ENCODE results near the gene TRAK2.
"Not testable (repeated sequence)": the region's sequence is repeated elsewhere in the genome, so short reads cannot be mapped to it uniquely, and the experiment has no call there.

TRAK2 gene

GRCh38 chr2:201377218-201377617 lies 74.0 kb downstream of the TRAK2 start:
- Histone ChIP-seq H3K4me3 (no peak overlapping the region), H3K27ac (no peak overlapping the region)
- TF ChIP-seq CTCF (IDR thresholded peaks at IDR 0.05) = no peak
- no peak for DNase-seq (ENCODE audit: low spot score)

GRCh38 chr2:201369775-201370174 lies 81.5 kb downstream of the TRAK2 start:
- Histone ChIP-seq H3K4me3 (no peak overlapping the region), H3K27ac (no peak overlapping the region)
- TF ChIP-seq CTCF (IDR thresholded peaks at IDR 0.05) = no peak
- DNase-seq (ENCODE audit: low spot score) = no peak

- not testable (repeated sequence) for H3K27ac ChIP-seq; DNase-seq (ENCODE audit: low spot score); H3K4me3 ChIP-seq
Measured at GRCh38 chr2:201369318-201369717, 81.9 kb downstream of the TRAK2 start.

- H3K27ac ChIP-seq = no peak overlapping the region
- no peak for TF ChIP-seq CTCF (IDR thresholded peaks at IDR 0.05)
- no peak for DNase-seq (ENCODE audit: low spot score)
- H3K4me3 ChIP-seq = no peak overlapping the region
Measured at GRCh38 chr2:201366146-201366545, 85.1 kb downstream of the TRAK2 start.

GRCh38 chr2:201363857-201364560 lies 87.2 kb downstream of the TRAK2 start:
- no peak for DNase-seq (ENCODE audit: low spot score)
- Histone ChIP-seq H3K27ac (no peak overlapping the region), H3K4me3 (no peak overlapping the region)
- TF ChIP-seq CTCF (IDR thresholded peaks at IDR 0.05) = peak; percentile 61

- no peak overlapping the region for H3K27ac ChIP-seq
- DNase-seq (ENCODE audit: low spot score) = no peak
- TF ChIP-seq CTCF (IDR thresholded peaks at IDR 0.05) = no peak
- H3K4me3 ChIP-seq = no peak overlapping the region
Measured at GRCh38 chr2:201362396-201362795, 88.9 kb downstream of the TRAK2 start.

GRCh38 chr2:201361078-201361733 lies 90.1 kb downstream of the TRAK2 start:
- no peak for TF ChIP-seq CTCF (IDR thresholded peaks at IDR 0.05)
- Histone ChIP-seq H3K4me3 (no peak overlapping the region), H3K27ac (no peak overlapping the region)
- DNase-seq (ENCODE audit: low spot score) = no peak

All from coronary artery (tissue), 2 donors.